ENCODE results near the gene TRIP10. TPM values are rescaled to one million over a fixed set of nuclear protein-coding genes. Genes with fewer than 3 reads are reported as not detected.

The TRIP10 gene
- total and polyA plus RNA-seq, 11 donors: 62.5 to 172 (median 85.8) TPM

- DNase-seq (peak; percentile 39 to 85 (median 65)), ATAC-seq (peak; percentile 44 to 78 (median 72))
- peak within 1 kb of the TSS in 7 of 12 donors; percentile 5 to 90 (median 15) for H3K27ac ChIP-seq
- H3K36me3 ChIP-seq: no peaks in the 10 kb centered on the region
- H3K4me1 ChIP-seq: peaks cover 0 to 23% (median 5%) of the 10 kb centered on the region in 12 donors
- 46 to 62% (median 58%) methylated on average over 12 to 25 of the region's 25 CpGs for WGBS, 4 donors
- intact Hi-C loops (cut with DNase I): loop anchor here in 1 of 10 donors (10.0 kb wide), 1 partner anchor 127 kb away; no protein-coding TSS in a partner anchor
- H3K4me3 ChIP-seq: peak within 1 kb of the TSS in 10 of 12 donors; percentile 10 to 68 (median 42)
- H3K27me3 ChIP-seq: peaks cover 2 to 14% (median 7%) of the 10 kb centered on the region in 9 donors
- H3K9me3 ChIP-seq: no peaks in the 10 kb centered on the region
- TF ChIP-seq POLR2A (IDR thresholded peaks at IDR 0.05): no peak
- no peak for TF ChIP-seq CTCF (IDR thresholded peaks at IDR 0.05)
Observed at GRCh38 chr19:6772028-6772865, 32.8 kb downstream of the TRIP10 start, which contains the start of gene VAV1. Gene VAV1 (plus strand): TSS chr19:6772708. CDS start chr19:6772808, 100 bp downstream.

GRCh38 chr19:6772866-6773322 lies 33.4 kb downstream of the TRIP10 start:
- H3K4me1 ChIP-seq: peaks cover 0 to 19% (median 0%) of the 10 kb centered on the region in 12 donors
- peak overlapping the region in 10 of 12 donors; percentile 10 to 68 (median 42) for H3K4me3 ChIP-seq
- peak overlapping the region in 7 of 12 donors; percentile 5 to 90 (median 15) for H3K27ac ChIP-seq
- no peak for DNase-seq
- 60 to 70% (median 67%) methylated on average over 4 to 14 of the region's 14 CpGs for WGBS, 4 donors
- no peak for ATAC-seq
- no peaks in the 10 kb centered on the region for H3K9me3 ChIP-seq
- intact Hi-C loops (cut with DNase I): loop anchor here in 1 of 10 donors (10.0 kb wide), 1 partner anchor 128 kb away; no protein-coding TSS in a partner anchor
- H3K27me3 ChIP-seq: peaks cover 0 to 8% (median under 1%) of the 10 kb centered on the region in 9 donors
- TF ChIP-seq CTCF (IDR thresholded peaks at IDR 0.05) (no peak), POLR2A (IDR thresholded peaks at IDR 0.05) (no peak)
- no peaks in the 10 kb centered on the region for H3K36me3 ChIP-seq

- Histone ChIP-seq H3K27me3 (peaks cover 0 to 6% (median 0%) of the 10 kb centered on the region in 9 donors), H3K4me1 (peaks cover 0 to 14% (median 0%) of the 10 kb centered on the region in 12 donors), H3K36me3 (no peaks in the 10 kb centered on the region), H3K9me3 (no peaks in the 10 kb centered on the region), H3K27ac (peak overlapping the region in 4 of 12 donors; percentile 5 to 90 (median 19)), H3K4me3 (peak overlapping the region in 10 of 12 donors; percentile 9 to 68 (median 42))
- DNase-seq (peak in 4 of 5 donors; percentile 33 to 74 (median 59)), ATAC-seq (peak; percentile 24 to 71 (median 64))
- TF ChIP-seq POLR2A (IDR thresholded peaks at IDR 0.05): no peak
- no peak for TF ChIP-seq CTCF (IDR thresholded peaks at IDR 0.05)
- 44 to 48% (median 47%) methylated on average over 8 of the region's 8 CpGs for WGBS, 4 donors
- intact Hi-C loops (cut with DNase I): loop anchor here in 1 of 10 donors (10.0 kb wide), 1 partner anchor 129 kb away; no protein-coding TSS in a partner anchor
Observed at GRCh38 chr19:6773323-6773931, 33.9 kb downstream of the TRIP10 start.

All from heart left ventricle (tissue), 16 donors.